HG02623 (cell line): ENCODE results near the gene ACP2.

Experiments used
- ATAC-seq: cut with Tn5 transposase; IDR thresholded peaks from one replicate; pipeline ENCODE4 v1.9.1; 2021; ENCODE audit warnings: moderate library complexity; ENCODE audit not compliant: unreplicated experiment

Gene ACP2

DNA sequence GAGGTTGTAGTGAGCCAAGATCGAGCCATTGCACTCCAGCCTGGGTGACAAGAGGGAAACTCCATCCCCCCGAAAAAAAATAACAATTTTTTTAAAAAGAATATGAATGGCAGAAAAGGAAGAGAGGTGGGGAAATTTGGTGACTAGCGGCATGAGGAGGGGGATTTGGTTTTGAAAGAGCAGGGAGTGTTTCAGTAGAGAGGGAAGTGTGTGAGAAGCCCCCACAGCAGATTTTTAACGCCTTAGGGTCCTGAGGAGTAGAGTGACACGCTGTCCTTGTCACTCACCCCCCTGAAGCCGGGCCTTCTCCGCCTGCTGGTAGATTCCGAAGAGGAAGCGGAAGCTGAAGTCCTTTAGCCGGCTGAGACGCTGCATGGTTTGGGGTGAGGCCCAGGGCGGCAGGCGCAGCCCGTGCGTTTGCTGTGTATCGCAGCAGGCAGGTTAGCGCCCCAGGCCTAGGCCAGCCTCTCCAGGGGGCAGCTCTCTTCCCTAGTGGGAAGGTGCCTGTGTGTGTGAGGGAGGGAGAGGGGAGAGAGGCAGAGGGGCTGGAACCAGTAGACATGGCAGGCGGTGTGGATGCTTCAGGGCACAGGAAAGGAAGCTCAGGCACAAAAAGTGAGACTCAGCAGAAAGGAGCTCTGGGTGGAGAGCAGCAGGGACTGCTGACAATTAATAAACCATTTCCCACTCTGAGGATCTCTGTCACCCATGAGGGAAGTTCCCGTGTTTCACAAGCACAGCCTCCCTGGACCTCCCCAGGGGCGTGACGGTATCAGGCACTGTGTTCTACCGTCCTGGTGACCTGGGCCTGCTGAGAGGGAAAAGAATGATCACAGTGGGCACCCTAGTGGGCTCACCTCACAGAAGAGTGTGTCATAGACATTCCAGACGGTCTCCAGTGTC, 3.9 kb downstream of the ACP2 start:
- ATAC-seq = no peak

DNA sequence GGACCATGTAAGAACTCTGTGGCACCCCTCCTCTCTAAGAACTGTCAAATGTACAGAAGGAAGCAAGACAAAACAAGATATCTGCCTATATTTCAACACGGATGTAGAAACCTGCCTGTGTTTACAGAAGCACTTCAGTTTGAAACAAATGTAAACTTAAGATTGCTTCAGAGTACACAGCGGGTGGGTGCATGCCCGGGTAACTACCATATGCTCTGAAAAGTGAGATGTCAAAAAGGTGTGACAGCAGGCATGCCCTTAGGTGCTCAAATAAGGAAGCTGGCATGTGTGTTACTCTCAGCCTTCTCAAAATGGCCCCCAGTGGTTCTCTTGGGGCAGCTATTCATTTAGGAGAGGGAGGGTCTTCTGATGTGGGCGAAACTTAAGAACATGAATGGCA, 5.2 kb downstream of the ACP2 start:
- ATAC-seq = no peak

DNA sequence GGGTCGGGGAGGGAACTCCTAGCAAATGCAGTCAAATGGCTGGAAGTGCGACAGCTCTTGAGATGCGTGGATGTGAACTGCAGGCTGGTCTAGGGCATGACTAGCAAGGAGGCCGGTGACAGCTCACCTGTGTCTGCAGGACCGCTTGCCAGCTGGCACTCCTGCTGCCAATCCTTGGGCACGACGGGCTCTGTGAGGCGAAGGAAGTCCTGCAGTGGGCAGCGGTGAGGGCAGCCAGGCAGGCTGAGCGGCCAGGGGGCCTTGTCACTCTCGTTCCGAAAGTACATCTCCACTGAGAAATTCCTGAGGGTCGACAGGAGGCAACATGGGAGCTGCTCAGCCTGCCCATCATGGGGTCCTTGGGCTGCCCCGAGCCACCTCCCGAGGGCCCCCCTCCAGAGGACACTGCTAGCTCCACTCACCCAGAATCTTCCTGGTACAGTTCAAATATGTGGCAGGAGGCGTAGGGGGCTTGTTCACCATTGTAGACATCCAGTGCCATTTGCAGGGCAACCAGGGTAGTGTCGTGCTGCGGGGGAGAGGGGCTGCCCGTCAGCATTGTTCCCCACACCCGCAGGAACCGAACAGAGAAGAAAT, 5.9 kb downstream of the ACP2 start:
- ATAC-seq = no peak

DNA sequence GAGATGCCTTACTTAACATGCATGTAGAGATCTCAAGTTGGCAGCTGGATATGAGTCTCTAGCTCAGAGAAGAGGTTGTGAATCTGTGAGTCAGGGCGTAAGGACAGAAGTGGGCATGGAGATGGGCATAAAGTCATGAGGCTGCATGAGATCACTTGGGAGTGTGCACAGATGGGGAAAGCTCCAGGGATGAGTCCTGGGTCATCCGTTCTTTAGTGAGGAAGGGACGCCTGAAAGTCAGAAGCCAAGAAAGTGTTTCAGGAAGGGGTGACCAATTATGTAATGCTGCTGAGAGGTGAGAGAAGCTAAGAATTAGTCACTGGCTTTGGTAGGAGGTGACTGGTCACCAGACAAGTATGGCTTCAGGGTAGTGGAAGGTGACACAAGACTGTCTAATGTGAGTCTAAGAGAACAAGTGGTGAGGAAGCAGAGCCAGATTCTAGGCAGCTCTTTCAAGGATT, 6.7 kb downstream of the ACP2 start:
- no peak for ATAC-seq

DNA sequence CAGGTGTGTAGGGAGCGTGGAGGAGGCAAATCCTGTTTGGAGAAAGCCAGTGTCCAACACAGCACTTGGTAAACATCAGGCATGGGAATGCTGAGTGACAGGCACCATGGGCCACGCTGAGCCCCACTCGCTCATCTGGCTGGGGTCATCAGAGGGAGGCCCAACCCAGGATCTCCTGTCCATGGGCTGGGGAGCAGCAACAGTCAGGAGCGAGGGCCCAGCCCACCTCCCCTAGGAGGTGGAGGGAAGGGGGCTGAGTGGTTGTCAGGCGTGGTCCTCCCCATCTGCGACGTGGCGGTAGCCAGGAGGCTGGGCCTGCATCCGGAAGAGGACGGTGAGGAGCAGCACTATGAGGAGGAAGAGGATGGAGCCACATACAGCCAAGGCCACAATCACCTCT, 8.8 kb downstream of the ACP2 start:
- no peak for ATAC-seq

DNA sequence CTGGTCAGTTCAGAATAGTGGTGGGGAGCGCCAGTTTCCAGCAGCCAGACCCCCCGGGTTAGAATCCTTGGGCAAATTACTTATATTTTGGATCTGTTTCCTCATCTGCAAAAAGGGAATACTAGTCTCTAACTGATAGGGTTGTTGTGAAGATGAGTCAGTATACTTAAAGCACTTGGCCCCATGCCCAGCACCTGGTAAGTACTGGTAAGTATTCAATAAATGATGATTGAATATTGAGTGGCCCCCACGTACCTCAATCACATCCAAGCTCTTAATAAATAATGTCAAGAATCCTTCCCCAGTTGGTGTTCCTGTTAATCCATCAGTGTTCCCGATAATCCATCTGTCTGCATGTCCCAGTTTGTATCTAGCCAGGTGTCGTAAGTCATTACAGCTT, 12.1 kb downstream of the ACP2 start:
- ATAC-seq = no peak

DNA sequence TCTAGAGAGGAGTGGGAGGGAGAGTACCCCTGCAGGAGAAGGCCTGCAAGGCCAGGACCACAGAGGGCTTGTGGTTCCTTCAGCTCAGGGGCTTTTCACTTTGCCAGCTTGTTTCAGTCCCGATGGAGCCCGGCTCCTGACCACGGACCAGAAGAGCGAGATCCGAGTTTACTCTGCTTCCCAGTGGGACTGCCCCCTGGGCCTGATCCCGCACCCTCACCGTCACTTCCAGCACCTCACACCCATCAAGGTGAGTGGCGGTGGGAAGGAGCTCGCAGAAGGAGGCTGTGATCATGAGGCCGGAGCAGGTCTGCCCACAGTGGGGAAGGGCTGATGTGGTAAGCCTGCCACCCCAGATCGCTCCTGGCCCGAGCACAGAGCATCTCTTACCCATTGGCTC, 13.5 kb downstream of the ACP2 start:
- no peak for ATAC-seq

DNA sequence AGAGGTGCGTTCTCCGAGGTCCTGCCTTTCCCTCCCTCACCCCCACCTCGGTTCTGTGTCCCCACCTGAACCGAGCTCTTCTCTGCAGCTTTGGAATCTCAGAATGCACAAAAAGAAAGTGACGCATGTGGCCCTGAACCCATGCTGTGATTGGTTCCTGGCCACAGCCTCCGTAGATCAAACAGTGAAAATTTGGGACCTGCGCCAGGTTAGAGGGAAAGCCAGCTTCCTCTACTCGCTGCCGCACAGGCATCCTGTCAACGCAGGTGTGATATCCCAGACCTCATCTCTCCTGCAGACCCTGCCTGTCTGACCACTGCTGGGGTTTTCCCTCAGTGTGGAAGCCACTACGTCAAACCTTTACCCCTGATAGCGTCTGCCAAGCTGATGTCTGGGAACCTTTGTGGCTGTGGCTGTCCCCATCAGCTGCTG, 13.9 kb downstream of the ACP2 start:
- no peak for ATAC-seq

DNA sequence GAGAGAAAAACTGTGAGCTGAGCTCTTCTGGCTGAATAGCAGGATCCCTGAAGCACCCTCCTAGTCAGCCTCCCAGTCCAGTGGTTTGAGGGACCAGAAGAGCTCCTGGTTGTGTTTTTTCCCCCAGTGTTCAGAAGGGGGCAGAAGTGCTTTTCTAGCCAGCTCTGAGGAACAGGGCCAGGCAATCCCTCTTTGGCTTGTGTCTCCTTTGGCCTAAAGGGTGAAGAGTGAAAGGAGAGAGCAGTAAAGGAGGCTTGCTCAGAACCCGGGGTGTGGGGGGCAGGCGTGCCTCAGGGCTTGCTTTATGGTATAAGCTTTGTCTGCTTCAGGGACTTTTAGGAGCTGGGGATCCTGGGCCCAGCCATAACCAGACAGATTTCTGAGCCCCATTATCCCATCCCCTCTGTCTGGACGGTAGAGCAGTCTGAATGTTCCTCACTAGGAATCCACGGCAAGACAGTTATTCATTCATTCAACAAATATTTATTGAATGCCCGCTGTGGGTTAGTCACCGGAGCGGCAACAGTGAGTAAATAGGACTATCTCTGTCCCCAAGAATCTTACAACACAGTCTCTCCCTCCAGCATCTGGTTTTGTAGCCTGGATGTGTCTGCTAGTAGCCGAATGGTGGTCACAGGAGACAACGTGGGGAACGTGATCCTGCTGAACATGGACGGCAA, 14.5 kb downstream of the ACP2 start:
- no peak for ATAC-seq

DNA sequence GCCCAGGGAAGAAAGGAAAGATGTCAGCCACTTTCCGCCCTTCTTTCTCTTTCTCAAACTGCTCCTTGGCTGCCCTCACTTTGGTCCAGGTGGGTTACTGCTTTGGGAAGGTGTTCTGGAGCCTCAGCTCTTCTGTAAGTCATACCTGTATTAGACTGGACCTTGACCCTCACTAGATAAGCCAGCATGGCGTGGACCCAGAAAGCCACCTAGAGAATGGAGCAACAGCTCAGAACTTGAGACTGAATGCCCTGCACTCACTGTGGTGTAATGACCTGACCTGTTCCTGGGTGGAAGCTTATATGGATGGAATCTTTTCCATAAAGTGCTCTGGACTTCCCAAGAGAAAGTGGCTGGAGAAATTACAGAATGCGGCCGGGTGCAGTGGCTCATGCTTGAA, 15.6 kb downstream of the ACP2 start:
- no peak for ATAC-seq

DNA sequence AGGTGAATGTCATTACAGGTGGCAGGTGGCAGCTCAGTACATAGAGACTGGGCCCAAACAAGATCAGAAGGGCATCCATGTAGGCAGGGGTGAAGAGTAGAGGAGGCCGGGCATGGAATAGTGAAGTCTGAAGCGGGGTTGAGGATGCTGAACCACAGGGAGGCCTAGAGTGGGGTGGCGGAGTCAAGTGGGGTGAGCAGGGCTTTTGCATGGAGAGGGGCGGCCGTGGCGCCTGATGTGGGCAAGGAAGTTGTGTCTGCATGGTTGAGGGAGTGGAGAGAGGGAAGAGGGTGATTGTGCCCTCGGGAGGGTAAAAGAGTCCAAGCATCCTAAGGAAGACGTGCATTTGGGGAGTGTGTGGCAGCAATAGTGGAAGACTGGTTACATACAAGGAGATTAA, 19.5 kb downstream of the ACP2 start:
- ATAC-seq = no peak

DNA sequence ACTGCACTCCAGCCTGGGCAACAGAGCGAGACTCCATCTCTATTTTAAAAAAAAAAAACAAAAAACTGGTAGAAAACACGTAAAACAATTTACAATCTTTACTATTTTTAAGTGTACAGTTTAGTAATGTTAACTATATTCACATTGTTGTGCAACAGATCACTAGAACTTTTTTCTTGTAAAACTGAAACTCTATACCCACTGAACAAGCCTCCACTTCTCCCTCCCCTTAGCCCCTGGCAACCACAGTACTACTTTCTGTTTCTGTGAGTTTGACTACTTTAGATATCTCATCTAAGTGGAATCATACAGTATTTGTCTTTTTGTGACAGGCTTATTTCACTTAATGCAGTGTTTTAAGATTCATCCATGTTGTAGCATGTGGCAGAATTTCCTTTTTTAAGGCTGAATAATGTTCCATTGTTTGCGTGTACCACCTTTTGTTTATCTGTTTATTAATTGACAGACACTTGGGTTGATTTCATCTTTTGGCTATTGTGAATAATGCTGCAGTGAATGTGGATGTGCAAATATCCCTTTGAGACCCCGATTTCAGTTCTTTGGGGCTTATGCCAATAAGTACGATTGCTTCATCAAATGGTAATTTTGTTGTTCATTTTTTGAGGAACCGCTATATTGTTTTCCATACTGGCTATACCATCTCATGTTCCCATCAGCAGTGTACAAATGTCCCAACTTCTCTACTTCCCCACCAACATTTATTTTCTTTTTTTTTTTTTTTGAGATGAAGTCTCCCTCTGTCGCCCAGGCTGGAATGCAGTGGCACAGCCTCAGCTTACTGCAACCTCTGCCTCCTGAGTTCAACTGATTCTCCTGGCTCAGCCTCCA, 22.8 kb downstream of the ACP2 start:
- ATAC-seq = peak; percentile 67

DNA sequence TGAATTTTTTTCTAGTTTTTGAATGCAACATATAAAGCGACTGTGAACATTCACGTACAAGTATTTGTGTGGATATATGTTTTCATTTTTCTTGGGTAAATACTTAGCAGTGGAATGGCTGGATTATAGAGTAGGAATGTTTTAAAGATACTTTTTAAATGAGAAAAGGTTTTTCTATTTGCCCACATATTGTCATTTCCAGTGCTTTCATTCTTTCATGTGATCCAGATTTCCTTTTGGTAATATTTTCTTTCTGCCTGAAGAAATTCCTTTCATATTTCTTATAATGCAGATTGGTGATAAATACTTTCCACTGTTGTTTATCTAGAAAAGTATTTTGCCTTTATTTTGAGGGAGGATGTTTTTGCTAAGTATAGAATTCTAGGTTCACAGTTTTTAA, 25.9 kb downstream of the ACP2 start:
- no peak for ATAC-seq

DNA sequence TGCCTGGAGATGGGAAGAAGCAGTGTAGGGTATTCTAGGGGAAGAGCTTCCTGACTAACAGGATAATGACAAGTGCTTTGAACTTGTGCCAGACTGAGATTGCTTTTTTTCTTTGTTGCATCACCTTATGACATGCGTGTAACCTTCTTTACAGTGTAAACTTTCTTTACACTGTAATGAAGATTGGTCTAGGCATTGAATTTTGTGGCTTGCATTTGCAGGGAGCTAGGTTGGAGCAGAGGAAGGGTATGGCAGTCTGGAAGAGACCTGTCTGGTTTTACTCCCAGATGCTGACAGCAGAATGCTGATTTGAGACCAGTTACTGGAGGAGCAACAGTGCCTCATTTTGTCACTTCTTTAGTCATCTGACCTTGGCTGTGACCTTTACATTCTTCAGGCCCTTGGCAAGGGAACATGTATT, 28.2 kb downstream of the ACP2 start:
- ATAC-seq = no peak

DNA sequence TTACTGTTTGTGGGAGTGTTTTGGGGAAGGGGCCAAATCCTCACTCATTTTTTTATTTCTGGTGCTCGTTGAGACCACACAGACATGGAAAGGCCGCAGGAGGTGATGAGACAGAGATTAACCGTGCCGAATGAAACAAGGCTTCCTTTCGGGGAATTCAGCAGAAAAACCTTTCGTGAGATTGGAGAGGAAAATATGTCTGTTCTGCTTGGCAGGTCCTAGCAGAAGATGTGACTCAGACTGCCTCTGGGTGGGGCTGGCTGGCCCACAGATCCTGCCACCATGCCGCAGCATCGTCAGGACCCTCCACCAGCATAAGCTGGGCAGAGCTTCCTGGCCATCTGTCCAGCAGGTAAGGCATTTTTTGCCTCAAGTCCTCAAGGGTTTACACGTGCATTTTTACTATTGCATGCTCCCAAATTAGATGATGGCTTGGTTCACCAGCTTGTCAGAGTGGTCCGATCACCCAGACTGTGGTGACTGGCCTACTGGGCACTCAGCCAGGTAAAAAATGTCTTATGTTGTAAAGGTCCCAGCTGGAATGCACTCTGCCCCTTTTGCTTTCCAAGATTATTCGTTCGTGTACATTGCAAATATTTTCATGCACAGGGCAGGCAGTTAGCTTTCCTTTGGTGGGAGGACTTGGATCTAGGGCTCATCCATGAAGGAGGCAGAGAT, 32.4 kb downstream of the ACP2 start:
- ATAC-seq = peak; percentile 33

DNA sequence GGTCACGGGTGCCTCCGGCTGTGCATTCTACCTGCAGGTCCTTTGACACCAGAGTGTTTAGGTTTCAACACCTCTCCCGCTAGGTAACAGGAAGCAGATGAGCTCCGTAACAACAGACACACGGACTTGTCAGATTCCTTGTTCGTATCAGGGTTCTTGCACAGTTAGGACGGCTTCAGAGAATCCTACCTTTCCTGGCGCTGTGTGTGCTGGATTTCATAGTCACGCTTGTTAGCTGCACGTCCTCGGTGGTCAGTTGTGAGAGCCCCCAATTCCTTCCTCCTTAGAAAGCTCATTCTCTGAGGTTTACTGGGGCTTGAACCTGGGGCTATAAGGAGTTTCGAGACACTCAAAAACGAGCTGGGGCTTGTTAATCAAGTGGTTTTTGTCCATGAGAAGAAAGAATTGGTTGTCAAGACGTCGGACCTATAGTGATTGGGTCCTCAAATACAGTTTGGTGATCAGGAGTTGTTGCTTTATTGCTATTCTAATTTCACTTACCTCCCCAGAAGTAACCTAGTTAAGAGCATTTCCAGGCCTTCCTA, 33.2 kb downstream of the ACP2 start:
- no peak for ATAC-seq

DNA sequence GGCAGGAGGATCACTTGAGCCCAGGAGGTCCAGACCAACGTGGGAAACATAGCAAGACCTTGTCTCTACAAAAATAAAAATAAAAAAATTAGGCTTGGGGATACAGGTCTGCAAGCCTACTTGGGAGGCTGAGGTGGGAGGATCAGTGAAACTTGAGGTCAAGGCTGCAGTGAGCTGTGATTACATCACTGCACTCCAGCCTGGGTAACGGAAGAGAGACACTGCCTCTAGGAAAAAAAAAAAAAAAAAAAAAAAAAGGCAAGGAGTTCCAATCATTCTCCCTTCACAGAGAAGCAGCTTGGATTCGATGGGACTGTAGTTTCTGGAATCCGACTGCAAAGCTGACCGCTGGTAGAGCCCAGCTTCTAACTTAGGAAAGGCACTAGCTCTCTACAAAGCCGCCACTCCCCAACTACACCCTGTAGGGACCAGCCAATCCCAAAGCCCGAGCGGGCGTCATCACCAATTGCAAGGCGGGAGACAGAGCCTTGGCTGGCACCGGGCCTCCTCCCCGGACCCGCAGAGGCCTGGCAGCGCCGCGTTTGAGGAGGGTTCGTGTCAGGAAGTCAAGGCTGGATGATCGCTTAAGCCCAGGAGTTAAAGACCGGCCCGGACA, 34.6 kb downstream of the ACP2 start:
- ATAC-seq = peak; percentile 31

DNA sequence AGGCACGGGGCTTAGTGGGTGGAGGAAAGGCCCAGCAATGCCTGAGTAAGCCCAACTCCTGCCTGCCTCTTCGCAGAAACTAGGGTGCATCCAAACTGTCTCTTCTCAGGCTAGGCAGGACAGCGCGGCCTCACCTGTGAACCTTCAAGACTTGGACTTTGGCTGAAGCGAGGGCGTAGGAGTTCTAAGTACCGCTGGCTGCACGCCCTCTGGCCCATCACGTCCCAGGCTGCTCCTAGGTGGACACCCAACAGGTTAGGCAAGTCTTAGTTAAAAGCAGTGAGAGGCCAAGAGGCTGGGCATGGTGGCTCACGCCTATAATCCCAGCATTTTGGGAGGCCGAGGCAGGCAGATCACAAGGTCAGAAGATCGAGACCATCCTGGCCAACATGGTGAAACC, 35.7 kb downstream of the ACP2 start:
- ATAC-seq = no peak

DNA sequence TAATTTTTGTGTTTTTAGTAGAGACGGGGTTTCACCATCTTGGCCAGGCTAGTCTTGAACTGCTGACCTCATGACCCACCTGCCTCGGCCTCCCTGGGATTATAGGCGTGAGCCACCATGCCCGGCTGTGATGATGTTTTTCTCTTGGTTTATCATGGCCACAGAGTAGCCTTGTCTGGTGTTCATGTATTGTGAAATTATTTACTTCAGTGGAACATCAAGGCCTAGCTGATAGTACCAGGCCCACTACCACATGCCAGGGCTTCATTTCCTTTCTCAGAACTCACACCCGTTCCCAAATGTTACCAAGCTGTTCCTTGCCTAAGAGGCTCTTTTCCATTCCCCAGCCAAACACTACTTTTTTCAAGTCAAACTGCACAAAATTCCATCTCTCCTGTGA, 40.0 kb downstream of the ACP2 start:
- ATAC-seq = no peak
